ENCODE data around the gene SMARCB1.
A peak's percentile ranks its signal among the peaks of the same experiment; 100 is the strongest.

SMARCB1 gene

DNA sequence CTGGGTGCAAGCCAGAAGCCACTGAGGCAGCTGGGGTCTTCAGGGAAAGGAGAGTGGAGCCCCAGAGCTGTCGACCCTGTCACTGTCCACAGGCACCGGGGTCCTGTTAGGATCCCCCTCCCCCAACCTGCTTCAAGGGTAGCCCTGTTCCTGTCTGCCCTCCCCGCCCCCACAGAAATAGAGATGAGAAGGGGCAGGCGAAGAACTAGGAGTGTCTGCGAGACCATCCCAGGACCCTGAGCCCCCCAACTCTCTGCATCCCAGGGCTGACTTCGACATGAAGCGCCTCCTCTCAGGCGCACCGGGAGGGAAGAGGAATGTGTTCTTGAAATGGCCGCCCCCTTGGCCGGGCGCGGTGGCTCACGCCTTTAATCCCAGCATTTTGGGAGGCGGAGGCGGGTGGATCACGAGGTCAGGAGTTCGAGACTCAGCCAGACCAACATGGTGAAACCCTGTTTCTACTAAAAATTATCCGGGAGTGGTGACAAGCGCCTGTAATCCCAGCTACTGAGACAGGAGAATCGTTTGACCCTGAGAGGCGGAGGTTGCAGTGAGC is 35.2 kb upstream of the SMARCB1 start:
- peak overlapping the region; percentile 77 for H3K9ac ChIP-seq (ENCODE audit: low read length)
- no peaks in the 10 kb centered on the region for H3K79me2 ChIP-seq (ENCODE audit: control insufficient read depth, insufficient read depth, low read length)
- no peak overlapping the region for H2BK15ac ChIP-seq (replicated peaks; ENCODE audit: low read depth)
- peak overlapping the region; percentile 39 for H3K4me3 ChIP-seq (ENCODE audit: low read length)
- peak overlapping the region; percentile 85 for H3K4ac ChIP-seq (ENCODE audit: low read depth, low read length)
- H3K36me3 ChIP-seq (ENCODE audit: control insufficient read depth, insufficient read depth, low read length), result no peaks in the 10 kb centered on the region
- H2AK5ac ChIP-seq (ENCODE audit: low read length), result no peak overlapping the region
- no peak overlapping the region for H2BK120ac ChIP-seq (ENCODE audit: low read depth, low read length)
- no peak overlapping the region for H2BK5ac ChIP-seq (ENCODE audit: low read length)
- peak; percentile 56 for DNase-seq
- no peaks in the 10 kb centered on the region for H3K27me3 ChIP-seq (ENCODE audit: insufficient read depth, low read length, poor library complexity)
- peak overlapping the region; percentile 90 for H3K56ac ChIP-seq (ENCODE audit: low read length)
- H3K18ac ChIP-seq (ENCODE audit: low read length), result peak overlapping the region; percentile 19
- H4K8ac ChIP-seq (ENCODE audit: low read depth, low read length), result no peak overlapping the region
- no peaks in the 10 kb centered on the region for H3K79me1 ChIP-seq (ENCODE audit: low read length)
- peak overlapping the region; percentile 70 for H3K27ac ChIP-seq (ENCODE audit: low read depth, low read length)
- WGBS (ENCODE audit: extremely low coverage, insufficient coverage, low lambda C conversion rate), result no CpG with 5 or more reads among the region's 22 CpGs
- H3K4me1 ChIP-seq (ENCODE audit: control insufficient read depth, low read depth, low read length), result peaks cover 2% of the 10 kb centered on the region
- H4K5ac ChIP-seq (ENCODE audit: low read length), result no peak overlapping the region
- H3K23ac ChIP-seq (ENCODE audit: low read length), result peak overlapping the region; percentile 59
- peak overlapping the region; percentile 70 for H3K4me2 ChIP-seq (ENCODE audit: low read length)

- no peak for DNase-seq
- Histone ChIP-seq H3K4ac (ENCODE audit: low read depth, low read length) (no peak overlapping the region), H3K56ac (ENCODE audit: low read length) (no peak overlapping the region), H3K4me1 (ENCODE audit: control insufficient read depth, low read depth, low read length) (peaks cover 2% of the 10 kb centered on the region), H2AK5ac (ENCODE audit: low read length) (peak overlapping the region; percentile 38), H3K36me3 (ENCODE audit: control insufficient read depth, insufficient read depth, low read length) (no peaks in the 10 kb centered on the region), H2BK15ac (replicated peaks; ENCODE audit: low read depth) (no peak overlapping the region), H3K79me2 (ENCODE audit: control insufficient read depth, insufficient read depth, low read length) (no peaks in the 10 kb centered on the region), H3K9ac (ENCODE audit: low read length) (no peak overlapping the region), H4K8ac (ENCODE audit: low read depth, low read length) (no peak overlapping the region), H2BK120ac (ENCODE audit: low read depth, low read length) (no peak overlapping the region), H3K23ac (ENCODE audit: low read length) (no peak overlapping the region), H4K5ac (ENCODE audit: low read length) (no peak overlapping the region), H2BK5ac (ENCODE audit: low read length) (no peak overlapping the region), H3K4me2 (ENCODE audit: low read length) (no peak overlapping the region), H3K27ac (ENCODE audit: low read depth, low read length) (no peak overlapping the region), H3K18ac (ENCODE audit: low read length) (no peak overlapping the region), H3K4me3 (ENCODE audit: low read length) (no peak overlapping the region), H3K79me1 (ENCODE audit: low read length) (no peaks in the 10 kb centered on the region), H3K27me3 (ENCODE audit: insufficient read depth, low read length, poor library complexity) (no peaks in the 10 kb centered on the region)
- no CpG with 5 or more reads among the region's 9 CpGs for WGBS (ENCODE audit: extremely low coverage, insufficient coverage, low lambda C conversion rate)
Observed at GRCh38 chr22:23752090-23752691, 34.6 kb upstream of the SMARCB1 start.

DNA sequence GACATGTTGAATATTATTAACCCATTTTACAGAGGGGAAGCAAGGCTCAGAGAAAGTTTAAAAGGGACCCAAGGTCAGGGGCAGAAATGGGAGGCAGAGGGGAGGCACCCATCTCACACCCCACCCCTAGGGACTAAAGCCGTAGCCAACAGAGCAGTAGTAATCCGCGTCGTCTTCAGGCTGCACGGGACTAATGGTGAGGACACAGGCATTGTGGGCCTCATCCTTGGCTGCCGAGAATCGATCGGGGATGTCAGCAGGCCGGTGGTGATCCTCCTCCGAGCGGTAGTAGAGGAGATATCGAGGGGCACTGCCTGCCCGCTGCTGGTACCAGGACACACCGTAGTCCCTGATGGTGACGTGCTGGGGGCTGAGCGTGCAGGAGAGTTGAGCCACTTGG is 34.0 kb upstream of the SMARCB1 start:
- no peak overlapping the region for H3K9ac ChIP-seq (ENCODE audit: low read length)
- no peaks in the 10 kb centered on the region for H3K79me2 ChIP-seq (ENCODE audit: control insufficient read depth, insufficient read depth, low read length)
- peaks cover 2% of the 10 kb centered on the region for H3K4me1 ChIP-seq (ENCODE audit: control insufficient read depth, low read depth, low read length)
- no peak overlapping the region for H3K4ac ChIP-seq (ENCODE audit: low read depth, low read length)
- no peak overlapping the region for H2AK5ac ChIP-seq (ENCODE audit: low read length)
- H3K79me1 ChIP-seq (ENCODE audit: low read length), result no peaks in the 10 kb centered on the region
- H3K27ac ChIP-seq (ENCODE audit: low read depth, low read length), result no peak overlapping the region
- DNase-seq, result no peak
- H3K18ac ChIP-seq (ENCODE audit: low read length), result no peak overlapping the region
- H2BK15ac ChIP-seq (replicated peaks; ENCODE audit: low read depth), result no peak overlapping the region
- H2BK5ac ChIP-seq (ENCODE audit: low read length), result no peak overlapping the region
- WGBS (ENCODE audit: extremely low coverage, insufficient coverage, low lambda C conversion rate), result no CpG with 5 or more reads among the region's 16 CpGs
- H4K5ac ChIP-seq (ENCODE audit: low read length), result no peak overlapping the region
- H3K4me3 ChIP-seq (ENCODE audit: low read length), result no peak overlapping the region
- no peak overlapping the region for H4K8ac ChIP-seq (ENCODE audit: low read depth, low read length)
- no peak overlapping the region for H2BK120ac ChIP-seq (ENCODE audit: low read depth, low read length)
- no peak overlapping the region for H3K23ac ChIP-seq (ENCODE audit: low read length)
- H3K56ac ChIP-seq (ENCODE audit: low read length), result no peak overlapping the region
- H3K4me2 ChIP-seq (ENCODE audit: low read length), result no peak overlapping the region
- H3K36me3 ChIP-seq (ENCODE audit: control insufficient read depth, insufficient read depth, low read length), result no peaks in the 10 kb centered on the region
- no peaks in the 10 kb centered on the region for H3K27me3 ChIP-seq (ENCODE audit: insufficient read depth, low read length, poor library complexity)

DNA sequence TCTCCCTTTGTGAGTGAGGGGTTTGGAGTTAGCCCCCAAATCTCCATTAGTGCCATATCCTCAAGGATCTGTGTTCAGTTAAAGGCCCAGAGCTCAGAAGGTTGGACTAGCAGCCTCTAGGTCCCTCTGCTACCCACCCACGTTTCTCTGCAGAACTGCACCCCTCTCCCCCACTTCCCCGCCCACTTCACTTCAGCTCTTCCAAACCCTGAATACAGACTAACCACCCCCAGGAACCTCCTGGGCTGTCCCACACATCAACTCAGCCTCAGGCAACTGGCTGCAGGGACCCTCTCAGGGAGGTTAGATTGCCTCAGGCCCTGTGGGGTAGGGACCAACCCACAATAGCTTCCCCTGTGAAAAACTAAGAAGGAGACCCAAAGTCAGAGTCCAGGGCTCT is 33.4 kb upstream of the SMARCB1 start:
- no peak for DNase-seq
- H4K5ac ChIP-seq (ENCODE audit: low read length), result no peak overlapping the region
- H2BK5ac ChIP-seq (ENCODE audit: low read length), result no peak overlapping the region
- H3K18ac ChIP-seq (ENCODE audit: low read length), result no peak overlapping the region
- no peak overlapping the region for H2BK120ac ChIP-seq (ENCODE audit: low read depth, low read length)
- no peaks in the 10 kb centered on the region for H3K79me1 ChIP-seq (ENCODE audit: low read length)
- no peak overlapping the region for H3K27ac ChIP-seq (ENCODE audit: low read depth, low read length)
- no peak overlapping the region for H4K8ac ChIP-seq (ENCODE audit: low read depth, low read length)
- H3K36me3 ChIP-seq (ENCODE audit: control insufficient read depth, insufficient read depth, low read length), result no peaks in the 10 kb centered on the region
- H3K4me3 ChIP-seq (ENCODE audit: low read length), result no peak overlapping the region
- peaks cover 2% of the 10 kb centered on the region for H3K4me1 ChIP-seq (ENCODE audit: control insufficient read depth, low read depth, low read length)
- no peaks in the 10 kb centered on the region for H3K27me3 ChIP-seq (ENCODE audit: insufficient read depth, low read length, poor library complexity)
- no peak overlapping the region for H3K4ac ChIP-seq (ENCODE audit: low read depth, low read length)
- H3K23ac ChIP-seq (ENCODE audit: low read length), result no peak overlapping the region
- H3K4me2 ChIP-seq (ENCODE audit: low read length), result no peak overlapping the region
- no peaks in the 10 kb centered on the region for H3K79me2 ChIP-seq (ENCODE audit: control insufficient read depth, insufficient read depth, low read length)
- no peak overlapping the region for H2BK15ac ChIP-seq (replicated peaks; ENCODE audit: low read depth)
- H2AK5ac ChIP-seq (ENCODE audit: low read length), result no peak overlapping the region
- H3K56ac ChIP-seq (ENCODE audit: low read length), result no peak overlapping the region
- no peak overlapping the region for H3K9ac ChIP-seq (ENCODE audit: low read length)
- WGBS (ENCODE audit: extremely low coverage, insufficient coverage, low lambda C conversion rate), result no CpG with 5 or more reads among the region's 2 CpGs

GRCh38 chr22:23754220-23754919 is 32.4 kb upstream of the SMARCB1 start, which contains the start of gene VPREB3:
Gene VPREB3, minus strand, starts transcription at chr22:23754425. Its CDS starts 62 bp downstream, at chr22:23754363.
- Histone ChIP-seq H3K4me3 (ENCODE audit: low read length) (no peak within 1 kb of the TSS), H3K79me2 (ENCODE audit: control insufficient read depth, insufficient read depth, low read length) (no peaks in the 10 kb centered on the region), H3K36me3 (ENCODE audit: control insufficient read depth, insufficient read depth, low read length) (no peaks in the 10 kb centered on the region), H4K5ac (ENCODE audit: low read length) (no peak within 1 kb of the TSS), H3K27ac (ENCODE audit: low read depth, low read length) (no peak within 1 kb of the TSS), H2BK120ac (ENCODE audit: low read depth, low read length) (no peak within 1 kb of the TSS), H3K56ac (ENCODE audit: low read length) (no peak within 1 kb of the TSS), H3K27me3 (ENCODE audit: insufficient read depth, low read length, poor library complexity) (no peaks in the 10 kb centered on the region), H3K79me1 (ENCODE audit: low read length) (no peaks in the 10 kb centered on the region), H3K18ac (ENCODE audit: low read length) (no peak within 1 kb of the TSS), H3K4me1 (ENCODE audit: control insufficient read depth, low read depth, low read length) (peaks cover 2% of the 10 kb centered on the region), H2AK5ac (ENCODE audit: low read length) (no peak within 1 kb of the TSS), H3K4ac (ENCODE audit: low read depth, low read length) (no peak within 1 kb of the TSS), H3K9ac (ENCODE audit: low read length) (no peak within 1 kb of the TSS), H4K8ac (ENCODE audit: low read depth, low read length) (no peak within 1 kb of the TSS), H3K23ac (ENCODE audit: low read length) (no peak within 1 kb of the TSS), H3K4me2 (ENCODE audit: low read length) (no peak within 1 kb of the TSS), H2BK5ac (ENCODE audit: low read length) (no peak within 1 kb of the TSS), H2BK15ac (replicated peaks; ENCODE audit: low read depth) (no peak within 1 kb of the TSS)
- DNase-seq, result no peak
- no CpG with 5 or more reads among the region's 14 CpGs for WGBS (ENCODE audit: extremely low coverage, insufficient coverage, low lambda C conversion rate)
